Mammary epithelial cell (primary cell): Measurements from ENCODE around the gene RETREG3.

Source experiments
- EZH2 ChIP-seq: IDR thresholded peaks from 2 replicates; pipeline ENCODE4 v1.6.1; 2012; ENCODE audit warnings: low read length, inconsistent platforms, borderline replicate concordance
- TF ChIP-seq, protein P1 (sequence below), 2 donors: IDR thresholded peaks in 1 of 2; conservative IDR thresholded peaks in 1 of 2; 2 replicates each; pipeline ENCODE4 v1.5.1; 2011 to 2012; ENCODE audit warnings: inconsistent platforms in 2 of 2, low read length in 2 of 2, mild to moderate bottlenecking in 2 of 2, control low read depth in 1 of 2, low read depth in 1 of 2; ENCODE audit not compliant: insufficient read depth in 1 of 2; ENCODE audit errors: extremely low read depth in 1 of 2

DNA sequence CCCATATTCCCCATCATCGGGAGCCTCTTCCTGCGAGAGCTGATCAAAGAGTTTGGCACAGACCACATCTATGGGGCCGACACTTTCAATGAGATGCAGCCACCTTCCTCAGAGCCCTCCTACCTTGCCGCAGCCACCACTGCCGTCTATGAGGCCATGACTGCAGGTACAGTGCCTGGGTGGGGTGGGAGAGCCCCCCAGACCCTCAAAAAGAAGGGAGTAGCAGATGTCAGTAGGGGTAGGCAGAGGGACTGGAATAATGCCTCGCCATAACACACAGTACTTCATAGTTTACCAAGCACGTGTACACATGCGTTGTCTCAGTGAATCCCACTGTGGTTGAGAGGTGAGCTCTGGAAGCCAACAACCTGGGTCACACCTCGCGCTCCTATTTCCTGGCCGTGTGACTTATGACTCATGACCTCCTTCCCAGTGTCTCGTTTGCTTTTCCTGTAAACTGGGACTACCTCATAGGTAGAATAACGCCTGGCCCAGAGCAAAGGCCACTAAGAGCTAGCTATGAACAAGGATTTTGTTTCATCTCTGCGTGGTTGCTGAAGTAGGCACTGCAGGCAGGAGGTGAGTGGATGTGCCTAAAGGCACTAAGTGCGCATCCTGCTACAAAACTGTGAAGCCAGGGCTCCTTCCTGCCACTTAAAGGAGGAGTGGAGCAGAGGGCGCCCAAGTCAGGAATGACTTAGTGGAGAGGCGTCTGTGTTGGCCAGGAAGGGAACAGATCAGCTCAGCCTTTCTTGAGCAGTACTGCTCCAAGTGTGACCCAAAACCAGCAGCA lies 67.9 kb downstream of the RETREG3 start:
- TF ChIP-seq, protein P1, sequence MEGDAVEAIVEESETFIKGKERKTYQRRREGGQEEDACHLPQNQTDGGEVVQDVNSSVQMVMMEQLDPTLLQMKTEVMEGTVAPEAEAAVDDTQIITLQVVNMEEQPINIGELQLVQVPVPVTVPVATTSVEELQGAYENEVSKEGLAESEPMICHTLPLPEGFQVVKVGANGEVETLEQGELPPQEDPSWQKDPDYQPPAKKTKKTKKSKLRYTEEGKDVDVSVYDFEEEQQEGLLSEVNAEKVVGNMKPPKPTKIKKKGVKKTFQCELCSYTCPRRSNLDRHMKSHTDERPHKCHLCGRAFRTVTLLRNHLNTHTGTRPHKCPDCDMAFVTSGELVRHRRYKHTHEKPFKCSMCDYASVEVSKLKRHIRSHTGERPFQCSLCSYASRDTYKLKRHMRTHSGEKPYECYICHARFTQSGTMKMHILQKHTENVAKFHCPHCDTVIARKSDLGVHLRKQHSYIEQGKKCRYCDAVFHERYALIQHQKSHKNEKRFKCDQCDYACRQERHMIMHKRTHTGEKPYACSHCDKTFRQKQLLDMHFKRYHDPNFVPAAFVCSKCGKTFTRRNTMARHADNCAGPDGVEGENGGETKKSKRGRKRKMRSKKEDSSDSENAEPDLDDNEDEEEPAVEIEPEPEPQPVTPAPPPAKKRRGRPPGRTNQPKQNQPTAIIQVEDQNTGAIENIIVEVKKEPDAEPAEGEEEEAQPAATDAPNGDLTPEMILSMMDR (conservative IDR thresholded peaks at IDR 0.05 in 1 of 2, IDR thresholded peaks at IDR 0.05 in 1 of 2; ENCODE audit: extremely low read depth in 1 of 2, insufficient read depth in 1 of 2, low read depth in 1 of 2, low read length in 2 of 2): no peak
- TF ChIP-seq EZH2: no peak
